Mucosa of descending colon (tissue), 3 donors: ENCODE measurements around the gene MCC. TPM values are rescaled to one million over a fixed set of nuclear protein-coding genes. Genes with fewer than 3 reads are reported as not detected.

Source experiments
- ATAC-seq: fragments of 200-7000 bp; cut with Tn5 transposase; one replicate; pipeline ENCODE4 v1.9.1; 2020; ENCODE audit warnings: mild to moderate bottlenecking, moderate library complexity
- DNase-seq, 3 donors: peaks; one replicate each; pipeline ENCODE4 v3.0.0-alpha.2; 2020
- H3K36me3 ChIP-seq: fragments of 200-600 bp; one replicate; pipeline ENCODE4 v1.8.0; 2021; ENCODE audit warnings: low read depth, mild to moderate bottlenecking
- H3K4me1 ChIP-seq: fragments of 200-600 bp; one replicate; pipeline ENCODE4 v1.8.0; 2021; ENCODE audit warnings: low read depth, mild to moderate bottlenecking
- H3K4me3 ChIP-seq: fragments of 200-600 bp; one replicate; pipeline ENCODE4 v1.8.0; 2021; ENCODE audit warnings: mild to moderate bottlenecking
- H3K9me3 ChIP-seq: fragments of 200-600 bp; one replicate; pipeline ENCODE4 v1.8.0; 2021; ENCODE audit warnings: mild to moderate bottlenecking
- CTCF ChIP-seq: fragments of 200-600 bp; IDR thresholded peaks from one replicate; pipeline ENCODE4 v1.8.0; 2022; ENCODE audit warnings: antibody characterized with exemption, mild to moderate bottlenecking
- intact Hi-C, 2 donors: fragments of 100-400 bp; cut with DNase I in 1 of 2; cut with micrococcal nuclease in 1 of 2; formaldehyde crosslinking; loops; one replicate each; pipeline versions ENCODE4 v1.11.0 to v1.11.1; 2022; cut with DNase I, micrococcal nuclease
- total RNA-seq, 3 donors: library from RNA; stranded (reverse); fragmentation: NEBNext Ultra II Directional in 2 of 3; extraction: Animal tissue kit (Norgen Biotek cat#: 25700) in 2 of 3; gene quantifications; one replicate each; pipeline versions ENCODE4 v1.2.1 to v1.2.4, GENCODE V29; 2021 to 2023
- donor health status: DM: no; HTN: no; CAD: no; lungs with moderate emphysema.
- donor health status: DM: no; HTN: no; CAD: no.
- donor health status: DM: no; HTN: yes; CAD: no.

The MCC gene
- total RNA-seq, 3 donors from 2014 or later = 1.5 to 7.4 (median 4.4) TPM

- H3K4me3 ChIP-seq = peak within 1 kb of the TSS; percentile 57
- intact Hi-C loops = loop anchor here in 1 of 2 donors (5.0 to 10.0 kb wide), 2 partner anchors 131 to 519 kb away; no protein-coding TSS in a partner anchor
- H3K9me3 ChIP-seq = no peaks in the 10 kb centered on the region
- no peak for TF ChIP-seq CTCF
- H3K4me1 ChIP-seq = peaks cover 17% of the 10 kb centered on the region
- peak; percentile 98 for ATAC-seq
- no peaks in the 10 kb centered on the region for H3K36me3 ChIP-seq
- DNase-seq = peak; percentile 87 to 91 (median 91)
Measured at GRCh38 chr5:113513384-113514288, 25.4 kb upstream of the MCC start, which contains the start of gene YTHDC2. Gene YTHDC2, plus strand, starts transcription at chr5:113513694. Its CDS starts 202 bp downstream, at chr5:113513896.

- intact Hi-C loops = loop anchor here in 1 of 2 donors (5.0 to 10.0 kb wide), 2 partner anchors 130 to 518 kb away; no protein-coding TSS in a partner anchor
- no peak for TF ChIP-seq CTCF
Measured at GRCh38 chr5:113512341-113512740, 24.1 kb upstream of the MCC start.

GRCh38 chr5:113510836-113511451, 22.7 kb upstream of the MCC start:
- Histone ChIP-seq H3K36me3 (no peaks in the 10 kb centered on the region), H3K9me3 (no peaks in the 10 kb centered on the region), H3K4me3 (no peak overlapping the region), H3K4me1 (peaks cover 17% of the 10 kb centered on the region)
- ATAC-seq = no peak
- intact Hi-C loops = loop anchor here in 1 of 2 donors (5.0 to 10.0 kb wide), 2 partner anchors 129 to 516 kb away; no protein-coding TSS in a partner anchor
- DNase-seq = no peak
- TF ChIP-seq CTCF = no peak

More at GRCh38 chr5:113512341-113512740, 24.1 kb upstream of the MCC start:
- Histone ChIP-seq H3K36me3 (no peaks in the 10 kb centered on the region), H3K4me1 (peaks cover 17% of the 10 kb centered on the region), H3K9me3 (no peaks in the 10 kb centered on the region), H3K4me3 (no peak overlapping the region)
- DNase-seq = no peak
- no peak for ATAC-seq

GRCh38 chr5:113508756-113509155, 20.5 kb upstream of the MCC start:
- ATAC-seq (no peak), DNase-seq (no peak)
- Histone ChIP-seq H3K4me3 (no peak overlapping the region), H3K36me3 (no peaks in the 10 kb centered on the region), H3K4me1 (no peaks in the 10 kb centered on the region), H3K9me3 (no peaks in the 10 kb centered on the region)
- TF ChIP-seq CTCF = no peak
- intact Hi-C loops = no loop called here

GRCh38 chr5:113507601-113508000, 19.3 kb upstream of the MCC start:
- no peak overlapping the region for H3K4me3 ChIP-seq
- intact Hi-C loops = no loop called here
- no peak for TF ChIP-seq CTCF
- H3K9me3 ChIP-seq = no peaks in the 10 kb centered on the region
- ATAC-seq = peak; percentile 60
- no peaks in the 10 kb centered on the region for H3K36me3 ChIP-seq
- DNase-seq = no peak
- H3K4me1 ChIP-seq = no peaks in the 10 kb centered on the region
